Peyer's patch (tissue), 4 donors: ENCODE results near the gene ZNHIT2. TPM values are rescaled to one million over a fixed set of nuclear protein-coding genes. Genes with fewer than 3 reads are reported as not detected.
"Not testable (repeated sequence)": the region's sequence is repeated elsewhere in the genome, so short reads cannot be mapped to it uniquely, and the experiment has no call there.

Experiments used
- DNase-seq, 3 donors: peaks; one replicate each; pipeline ENCODE4 v3.0.0-alpha.2; 2017 to 2019
- H3K27ac ChIP-seq, 4 donors: fragments of 200-600 bp; sonication (generic); one replicate each; pipeline ENCODE4 v1.5.1; 2016 to 2019
- H3K27me3 ChIP-seq, 2 donors: fragments of 200-600 bp; sonication (generic); one replicate each; pipeline ENCODE4 v1.5.1; 2019
- H3K36me3 ChIP-seq, 3 donors: fragments of 200-600 bp; sonication (generic); one replicate each; pipeline ENCODE4 v1.5.1; 2016 to 2019
- H3K4me1 ChIP-seq, 4 donors: fragments of 200-600 bp; sonication (generic); one replicate each; pipeline ENCODE4 v1.5.1; 2016 to 2019
- H3K4me3 ChIP-seq, 4 donors: fragments of 200-600 bp; sonication (generic); 1 replicate in 3 of 4; 2 replicates in 1 of 4; pipeline ENCODE4 v1.5.1; 2016 to 2019; ENCODE audit warnings: mild to moderate bottlenecking in 1 of 4
- H3K9me3 ChIP-seq, 4 donors: fragments of 200-600 bp; sonication (generic); one replicate each; pipeline ENCODE4 v1.5.1; 2016 to 2019; ENCODE audit warnings: mild to moderate bottlenecking in 1 of 4
- CTCF ChIP-seq, 6 experiments: fragments of 450-650 bp in 4 of 6; fragments of 200-600 bp in 2 of 6; sonication (generic) in 1 of 6; IDR thresholded peaks; one replicate each; pipeline ENCODE4 v1.5.1; 2017 to 2019; ENCODE audit warnings: antibody characterized with exemption in 6 of 6, mild to moderate bottlenecking in 3 of 6, moderate library complexity in 1 of 6
- POLR2A ChIP-seq, 2 donors: fragments of 450-650 bp; IDR thresholded peaks; one replicate each; pipeline ENCODE4 v1.5.1; 2017; ENCODE audit warnings: antibody characterized with exemption in 2 of 2, mild to moderate bottlenecking in 2 of 2, moderate library complexity in 2 of 2
- total RNA-seq, 4 donors: library from RNA; depleted of rRNA; stranded (reverse); fragments of >200 nt; gene quantifications; one replicate each; pipeline ENCODE4 v1.1.0, GENCODE V29; 2016

ZNHIT2 gene
- total RNA-seq, 4 donors from 2014 or later, result 8.7 to 20.6 (median 13.8) TPM

- Histone ChIP-seq H3K4me1 (peaks cover 0 to 10% (median 0%) of the 10 kb centered on the region in 4 donors), H3K27ac (peak overlapping the region in 3 of 4 donors; percentile 32 to 76 (median 74)), H3K4me3 (no peak overlapping the region), H3K36me3 (no peaks in the 10 kb centered on the region), H3K9me3 (no peaks in the 10 kb centered on the region), H3K27me3 (no peaks in the 10 kb centered on the region)
- peak; percentile 44 to 93 (median 85) for DNase-seq
- TF ChIP-seq CTCF (IDR thresholded peaks at IDR 0.05), result peak in 1 of 6 experiments; percentile 8
- TF ChIP-seq POLR2A (IDR thresholded peaks at IDR 0.05), result peak in 1 of 2 donors; percentile 46
Measured at GRCh38 chr11:65150509-65151299, 33.2 kb upstream of the ZNHIT2 start.

DNA sequence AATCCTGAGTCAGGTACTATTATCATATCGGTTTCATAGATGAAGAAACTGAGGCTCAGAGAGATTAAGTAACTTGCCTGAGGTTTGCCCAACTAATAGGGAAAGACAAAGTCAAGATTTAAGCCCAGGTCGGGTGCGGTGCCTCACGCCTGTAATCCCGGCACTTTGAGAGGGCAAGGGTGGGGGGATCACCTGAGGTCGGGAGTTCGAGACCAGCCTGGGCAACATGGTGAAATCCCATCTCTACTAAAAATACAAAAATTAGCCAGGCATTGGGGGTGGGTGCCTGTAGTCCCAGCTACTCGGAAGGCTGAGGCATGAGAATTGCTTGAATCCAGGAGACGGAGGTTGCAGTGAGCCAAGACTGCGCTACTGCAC is 32.6 kb upstream of the ZNHIT2 start:
- Histone ChIP-seq H3K27ac (peak overlapping the region in 3 of 4 donors; percentile 32 to 76 (median 74)), H3K4me1 (peaks cover 0 to 10% (median 0%) of the 10 kb centered on the region in 4 donors)
- not testable (repeated sequence) for H3K27me3 ChIP-seq, DNase-seq, H3K4me3 ChIP-seq, H3K9me3 ChIP-seq, H3K36me3 ChIP-seq

DNA sequence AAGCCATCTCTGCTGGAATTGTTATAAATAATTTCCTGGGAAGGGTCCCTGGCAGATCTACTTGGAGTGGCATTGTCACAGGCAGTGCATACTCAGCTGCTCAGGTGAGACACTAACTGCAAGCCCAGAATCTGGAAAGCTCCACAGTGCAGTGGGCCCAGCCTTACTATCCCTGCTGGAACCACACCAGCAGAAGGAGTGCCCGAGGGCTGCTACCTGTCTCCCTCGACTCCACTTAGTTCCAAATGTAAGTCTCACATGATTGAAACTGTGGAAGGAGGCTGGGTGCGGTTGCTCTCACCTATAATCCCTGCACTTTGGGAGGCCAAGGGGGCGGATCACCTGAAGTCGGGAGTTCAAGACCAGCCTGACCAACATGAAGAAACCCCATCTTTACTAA is 31.2 kb upstream of the ZNHIT2 start:
- Histone ChIP-seq H3K4me1 (peaks cover 0 to 10% (median 0%) of the 10 kb centered on the region in 4 donors), H3K4me3 (no peak overlapping the region), H3K9me3 (no peaks in the 10 kb centered on the region), H3K27me3 (no peaks in the 10 kb centered on the region), H3K27ac (no peak overlapping the region), H3K36me3 (no peaks in the 10 kb centered on the region)
- no peak for DNase-seq
- no peak for TF ChIP-seq CTCF (IDR thresholded peaks at IDR 0.05)

GRCh38 chr11:65147352-65148075 is 30.0 kb upstream of the ZNHIT2 start:
- H3K36me3 ChIP-seq, result no peaks in the 10 kb centered on the region
- H3K27me3 ChIP-seq, result no peaks in the 10 kb centered on the region
- no peak overlapping the region for H3K4me3 ChIP-seq
- no peaks in the 10 kb centered on the region for H3K9me3 ChIP-seq
- no peak for TF ChIP-seq POLR2A (IDR thresholded peaks at IDR 0.05)
- no peak for TF ChIP-seq CTCF (IDR thresholded peaks at IDR 0.05)
- H3K4me1 ChIP-seq, result peaks cover 0 to 10% (median 0%) of the 10 kb centered on the region in 4 donors
- DNase-seq, result no peak
- H3K27ac ChIP-seq, result no peak overlapping the region

DNA sequence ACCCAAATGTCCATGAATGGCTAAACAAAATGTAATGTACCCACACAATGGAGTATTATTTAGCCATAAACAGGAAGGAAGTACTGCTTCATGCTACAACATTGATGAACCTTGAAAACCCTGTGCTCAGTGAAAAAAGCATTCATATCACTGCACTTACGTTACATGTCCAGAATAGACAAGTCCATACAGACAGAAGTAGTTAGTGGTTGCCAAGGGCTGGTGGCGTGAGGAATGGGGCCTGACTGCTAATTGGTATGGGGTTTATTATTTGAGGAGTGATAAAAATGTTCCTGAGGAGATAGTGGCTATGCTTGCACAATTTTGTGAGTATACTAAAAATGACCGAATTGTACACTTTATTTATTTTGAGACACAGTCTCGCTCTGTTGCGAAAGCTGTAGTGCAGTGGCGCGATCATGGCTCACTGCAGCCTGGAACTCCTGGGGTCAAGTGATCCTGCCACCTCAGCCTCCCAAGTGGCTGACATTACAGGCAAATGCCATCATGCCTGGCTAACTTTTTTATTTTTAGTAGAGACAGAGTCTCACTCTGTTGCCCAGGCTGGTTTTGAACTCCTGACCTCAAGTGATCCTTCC is 24.5 kb upstream of the ZNHIT2 start:
- Histone ChIP-seq H3K9me3 (no peaks in the 10 kb centered on the region), H3K4me1 (no peaks in the 10 kb centered on the region), H3K36me3 (no peaks in the 10 kb centered on the region), H3K27me3 (no peaks in the 10 kb centered on the region), H3K27ac (no peak overlapping the region), H3K4me3 (no peak overlapping the region)
- TF ChIP-seq CTCF (IDR thresholded peaks at IDR 0.05), result no peak
- no peak for TF ChIP-seq POLR2A (IDR thresholded peaks at IDR 0.05)
- no peak for DNase-seq
